HG03108 (cell line): Measurements from ENCODE around the gene CBFA2T3.
"Not testable (repeated sequence)": the region's sequence is repeated elsewhere in the genome, so short reads cannot be mapped to it uniquely, and the experiment has no call there.

ENCODE experiments used
- ATAC-seq: cut with Tn5 transposase; IDR thresholded peaks from one replicate; pipeline ENCODE4 v1.9.1; 2021; ENCODE audit warnings: moderate library complexity; ENCODE audit not compliant: unreplicated experiment

Gene CBFA2T3

DNA sequence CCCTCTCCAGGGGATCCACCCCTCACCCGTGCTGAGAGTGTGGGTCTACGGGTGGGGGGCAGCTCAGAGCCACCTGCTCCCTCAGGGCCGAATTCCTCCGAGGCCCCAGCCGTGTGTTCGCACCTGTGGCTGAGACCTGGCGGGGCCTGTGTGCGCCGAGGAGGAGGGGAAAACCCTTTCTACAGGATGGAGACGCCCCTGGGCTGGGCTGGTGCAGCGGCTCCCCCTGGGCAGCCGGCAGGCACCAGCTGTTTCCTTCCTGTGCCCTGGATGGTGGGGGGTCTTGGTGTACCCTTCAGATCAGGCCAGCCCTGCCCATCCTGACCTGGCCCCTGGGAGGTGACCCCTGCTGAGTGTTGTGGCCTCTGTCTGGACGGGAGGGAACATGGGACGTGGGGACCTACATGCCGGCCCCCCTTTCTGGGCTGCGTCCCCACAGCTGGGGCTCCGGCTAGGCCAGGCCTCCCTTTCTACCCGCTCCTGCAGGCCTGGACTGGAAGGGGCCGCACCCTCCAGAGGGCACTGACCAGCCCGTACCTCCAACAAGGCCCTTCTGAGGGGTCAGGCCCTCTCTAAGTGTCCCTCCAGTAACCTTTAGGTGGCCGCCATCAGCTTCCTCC lies 82.2 kb downstream of the CBFA2T3 start:
- ATAC-seq = no peak

DNA sequence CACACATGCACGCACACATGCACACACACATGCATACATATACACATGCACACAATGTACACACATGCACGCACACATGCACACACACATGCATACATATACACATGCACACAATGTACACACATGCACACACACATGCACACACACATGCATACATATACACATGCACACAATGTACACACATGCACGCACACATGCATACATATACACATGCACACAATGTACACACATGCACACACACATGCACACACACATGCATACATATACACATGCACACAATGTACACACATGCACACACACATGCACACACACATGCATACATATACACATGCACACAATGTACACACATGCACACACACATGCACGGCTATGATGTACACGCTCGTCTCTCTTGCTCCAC lies 82.7 kb downstream of the CBFA2T3 start:
- not testable (repeated sequence) for ATAC-seq

DNA sequence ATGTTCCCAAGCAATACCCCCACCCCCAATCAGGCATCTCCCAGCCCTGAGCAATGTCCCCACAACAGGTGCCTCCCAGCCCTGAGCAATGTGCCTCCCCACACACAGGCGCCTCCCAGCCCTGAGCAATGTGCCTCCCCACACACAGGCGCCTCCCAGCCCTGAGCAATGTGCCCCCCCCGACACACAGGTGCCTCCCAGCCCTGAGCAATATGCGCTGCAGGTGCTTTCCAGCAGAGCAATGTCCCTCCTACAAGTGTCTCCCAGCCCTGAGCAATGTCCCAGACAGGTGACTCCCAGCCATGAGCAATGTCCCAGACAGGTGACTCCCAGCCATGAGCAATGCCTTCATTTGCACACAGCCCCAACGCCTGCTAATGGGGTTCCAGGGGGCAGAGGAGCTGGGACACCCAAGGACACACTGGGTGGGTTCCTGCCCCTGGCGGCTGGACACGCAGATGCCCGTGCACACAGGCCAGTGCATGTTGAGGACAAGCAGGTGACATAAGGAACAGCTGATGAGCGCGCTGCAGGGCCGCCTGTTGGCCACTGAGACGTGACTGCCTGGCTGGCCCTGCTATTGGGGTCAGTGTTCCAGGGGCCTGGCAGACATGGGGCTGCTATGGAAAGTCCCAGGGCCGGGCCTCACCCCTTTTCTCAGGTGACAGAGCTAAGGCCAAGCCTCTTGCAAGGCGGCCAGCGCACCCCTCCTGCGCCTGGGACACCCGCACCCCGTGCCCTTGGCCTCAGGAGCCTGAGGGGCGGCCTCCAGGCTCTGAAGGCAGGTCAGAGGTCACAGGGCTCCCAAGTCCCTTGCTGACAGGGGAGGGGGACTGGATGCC lies 83.7 kb downstream of the CBFA2T3 start:
- no peak for ATAC-seq

DNA sequence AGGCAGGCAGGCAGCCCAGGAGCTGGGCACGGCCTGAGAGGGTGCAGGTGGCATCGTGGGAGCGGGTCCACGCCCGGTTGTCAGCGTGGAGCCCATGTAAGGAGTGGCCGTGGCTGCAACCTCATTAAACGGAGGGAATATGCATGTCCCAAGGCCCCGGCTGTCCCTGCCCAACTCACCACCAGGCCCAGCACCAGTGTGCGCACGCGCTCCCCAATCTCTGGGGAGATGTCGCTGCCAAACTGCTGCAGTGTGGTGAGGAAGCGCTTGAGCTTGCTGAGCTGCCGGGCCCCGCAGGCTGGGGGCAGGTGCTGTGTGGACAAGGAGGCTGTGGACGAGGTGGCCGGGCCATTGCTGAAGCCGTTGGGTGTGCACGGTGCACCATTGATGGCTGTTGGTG lies 84.9 kb downstream of the CBFA2T3 start:
- no peak for ATAC-seq

DNA sequence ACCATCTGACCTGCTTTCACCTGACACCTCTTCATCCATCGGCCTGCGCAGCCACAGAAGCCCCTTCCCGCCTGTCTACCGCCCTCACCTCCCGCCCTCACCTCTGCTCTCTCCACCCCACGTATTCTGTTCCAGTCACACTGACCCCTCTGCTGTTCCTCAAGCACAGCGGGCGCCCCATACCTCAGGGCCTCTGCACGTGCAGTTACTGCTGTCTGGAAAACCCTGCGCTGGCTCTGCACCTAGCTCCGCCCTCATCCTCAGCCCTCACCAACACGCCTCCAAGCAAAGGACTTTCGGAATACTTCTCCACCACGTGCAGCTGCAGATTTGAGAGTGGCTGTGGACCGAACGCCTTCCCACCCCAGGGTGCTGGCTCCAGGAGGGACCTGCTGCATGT lies 85.9 kb downstream of the CBFA2T3 start:
- ATAC-seq = no peak

DNA sequence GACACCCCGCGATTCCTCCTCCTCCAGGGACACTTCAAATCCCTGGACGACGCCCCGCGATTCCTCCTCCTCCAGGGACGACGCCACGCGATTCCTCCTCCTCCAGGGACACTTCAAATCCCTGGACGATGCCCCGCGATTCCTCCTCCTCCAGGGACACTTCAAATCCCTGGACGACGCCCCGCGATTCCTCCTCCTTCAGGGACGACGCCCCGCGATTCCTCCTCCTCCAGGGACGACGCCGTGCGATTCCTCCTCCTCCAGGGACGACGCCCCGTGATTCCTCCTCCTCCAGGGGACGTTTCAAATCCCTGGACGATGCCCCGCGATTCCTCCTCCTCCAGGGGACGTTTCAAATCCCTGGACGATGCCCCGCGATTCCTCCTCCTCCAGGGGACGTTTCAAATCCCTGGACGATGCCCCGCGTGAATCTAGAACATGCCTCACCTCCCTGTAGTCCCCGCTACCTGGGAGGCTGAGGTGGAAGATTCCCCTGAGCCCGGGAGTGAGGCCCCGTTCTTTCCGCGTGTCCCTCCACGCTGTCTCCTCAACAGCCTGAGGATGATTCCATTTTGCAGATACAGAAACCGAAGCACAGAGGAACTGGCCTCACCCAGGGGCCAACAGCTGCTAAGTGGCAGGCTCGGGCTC lies 87.2 kb downstream of the CBFA2T3 start:
- ATAC-seq = not testable (repeated sequence)

DNA sequence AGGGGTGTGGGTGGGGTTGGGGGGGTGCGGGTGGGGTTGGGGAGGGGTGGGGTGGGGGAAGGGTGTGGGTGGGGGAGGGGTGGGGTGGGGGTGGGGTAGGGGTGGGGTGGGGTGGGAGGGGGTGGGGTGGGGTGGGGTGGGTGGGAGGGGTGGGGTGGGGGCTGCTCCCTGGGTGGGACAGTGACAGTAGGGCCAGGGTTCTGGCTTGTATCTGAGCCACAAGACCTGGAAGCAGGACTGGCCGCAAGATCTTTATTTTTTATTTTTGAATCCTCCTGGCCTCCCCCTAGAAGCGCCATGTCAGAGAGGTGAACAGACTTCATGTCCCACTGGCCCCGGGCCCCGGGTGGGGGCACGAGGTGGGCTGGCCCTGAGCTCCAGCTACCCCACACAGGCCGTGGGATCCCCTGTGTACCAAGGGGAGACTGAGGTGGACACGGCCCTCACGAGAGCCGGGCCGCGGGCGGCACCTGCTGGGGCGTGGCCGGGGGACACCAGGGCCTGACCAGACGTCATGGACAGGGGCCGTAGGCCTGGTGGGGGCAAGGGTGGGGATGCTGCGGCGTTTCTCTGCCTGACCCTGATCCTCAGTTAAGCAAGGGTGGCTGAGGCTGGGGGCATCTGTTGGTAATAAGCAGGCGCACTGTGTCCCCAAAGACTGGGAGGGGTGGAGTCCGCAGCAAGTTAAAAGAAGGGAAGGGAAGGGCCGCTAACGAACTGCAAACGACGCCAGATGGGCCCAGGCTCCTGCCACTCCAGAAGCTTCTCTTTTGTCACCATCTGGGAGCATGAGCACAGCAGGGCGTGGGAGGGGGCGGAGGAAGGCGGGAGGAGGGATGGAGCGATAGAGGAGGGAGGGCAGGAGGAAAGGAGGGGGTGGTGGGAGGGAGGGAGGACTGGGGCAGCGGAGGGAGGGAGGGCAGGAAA lies 88.3 kb downstream of the CBFA2T3 start:
- ATAC-seq = no peak

DNA sequence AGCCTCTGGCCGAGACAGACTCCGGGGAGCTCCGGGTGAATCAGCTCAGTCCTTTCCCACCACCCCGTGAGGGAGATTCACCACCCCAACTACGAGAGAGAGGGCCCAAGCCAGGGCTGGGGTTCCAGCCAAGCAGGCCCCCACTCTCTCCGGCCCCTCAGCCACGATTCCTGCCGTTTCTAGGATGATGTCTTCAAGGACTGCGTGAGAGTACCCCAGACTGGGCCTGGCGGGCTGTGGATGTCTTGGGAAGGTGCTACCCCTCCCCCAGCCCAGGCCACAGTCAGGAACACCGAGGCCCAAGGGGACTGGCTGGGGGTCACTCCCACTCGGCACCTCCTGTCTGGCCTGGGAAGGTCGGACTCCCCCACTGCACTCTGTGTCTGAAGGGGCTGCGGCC lies 89.0 kb downstream of the CBFA2T3 start:
- ATAC-seq = no peak

DNA sequence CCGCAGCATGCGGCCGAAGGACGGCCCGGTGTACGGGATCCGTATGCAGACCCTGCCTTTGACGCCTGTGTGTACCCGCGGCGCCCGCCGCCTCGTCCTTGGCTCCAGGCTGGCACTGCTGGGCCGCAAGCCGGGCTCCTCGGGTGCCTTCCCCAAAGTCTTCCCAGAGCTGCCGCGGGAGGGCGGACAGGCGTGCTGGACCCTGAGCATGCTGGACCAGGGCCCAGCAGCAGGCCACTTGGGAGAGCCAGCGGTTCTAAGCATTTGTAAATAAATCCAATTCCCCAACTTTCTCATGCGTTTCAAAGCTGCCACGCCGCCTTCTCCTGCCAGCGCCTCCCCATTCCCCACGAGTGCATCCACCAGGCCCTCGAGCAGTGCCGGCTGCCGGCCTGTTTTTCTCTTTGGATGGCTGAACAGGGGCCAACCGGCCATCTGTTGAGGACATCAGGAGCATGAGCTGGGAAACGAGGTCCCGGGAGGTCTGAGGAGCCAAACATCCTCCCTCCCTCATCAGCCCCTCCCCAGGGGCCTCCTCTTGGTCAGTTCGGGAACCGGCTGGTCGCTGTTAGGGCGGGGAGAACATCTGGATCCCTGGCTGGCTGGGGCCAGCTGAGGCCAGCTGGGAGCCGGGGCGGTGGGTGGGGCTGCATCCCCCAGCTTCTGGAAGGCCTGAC lies 90.0 kb downstream of the CBFA2T3 start:
- ATAC-seq = no peak

DNA sequence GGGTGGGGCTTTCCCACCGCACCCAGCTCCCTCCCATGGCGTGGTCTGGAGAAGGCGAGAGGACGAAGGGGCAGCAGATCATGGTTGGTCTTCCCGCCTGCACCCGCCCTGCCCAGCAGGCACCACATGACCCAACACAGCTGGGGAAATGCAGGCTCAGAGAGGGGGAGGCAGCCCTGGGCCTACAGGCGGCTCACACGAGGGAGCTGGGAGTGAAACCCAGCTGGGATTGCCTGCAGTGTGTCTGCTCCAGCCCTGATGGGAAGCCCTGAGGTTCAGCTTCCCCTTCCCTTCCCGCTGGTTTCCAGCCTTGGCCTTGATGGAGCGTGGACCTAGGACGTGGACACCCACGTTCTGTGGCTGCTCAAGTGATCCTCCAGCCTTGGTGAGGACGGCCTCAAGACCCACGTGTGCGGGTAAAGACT lies 90.6 kb downstream of the CBFA2T3 start:
- no peak for ATAC-seq

DNA sequence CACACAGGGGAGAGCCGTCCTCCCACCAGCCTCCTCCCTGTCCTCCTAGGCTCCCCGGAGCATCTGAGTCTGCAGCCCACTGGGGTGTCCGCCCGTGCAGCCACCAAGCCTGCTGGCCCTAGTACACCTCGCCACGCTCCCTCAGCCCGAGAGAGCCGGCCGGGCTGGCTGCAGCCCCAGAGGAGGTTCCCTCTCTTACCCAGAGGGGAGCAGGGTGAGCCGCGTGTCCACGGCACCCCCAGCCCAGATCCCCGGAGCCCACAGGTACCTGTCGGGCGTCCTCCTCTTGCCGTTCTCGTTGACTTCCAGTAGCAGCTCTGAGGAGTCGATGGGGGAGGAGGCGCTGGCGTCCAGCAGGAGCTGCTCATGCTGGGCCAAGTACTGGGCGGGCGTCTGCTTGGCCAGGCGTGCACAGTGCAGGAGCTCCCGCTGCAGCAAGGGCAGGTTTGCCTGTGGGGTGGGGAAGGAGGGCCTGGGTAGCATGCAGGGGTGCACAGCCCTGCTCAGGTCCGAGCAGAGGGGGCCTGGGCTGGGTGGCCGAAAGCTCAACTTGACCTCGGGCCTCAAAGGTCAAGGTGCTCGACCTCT lies 91.2 kb downstream of the CBFA2T3 start:
- no peak for ATAC-seq

DNA sequence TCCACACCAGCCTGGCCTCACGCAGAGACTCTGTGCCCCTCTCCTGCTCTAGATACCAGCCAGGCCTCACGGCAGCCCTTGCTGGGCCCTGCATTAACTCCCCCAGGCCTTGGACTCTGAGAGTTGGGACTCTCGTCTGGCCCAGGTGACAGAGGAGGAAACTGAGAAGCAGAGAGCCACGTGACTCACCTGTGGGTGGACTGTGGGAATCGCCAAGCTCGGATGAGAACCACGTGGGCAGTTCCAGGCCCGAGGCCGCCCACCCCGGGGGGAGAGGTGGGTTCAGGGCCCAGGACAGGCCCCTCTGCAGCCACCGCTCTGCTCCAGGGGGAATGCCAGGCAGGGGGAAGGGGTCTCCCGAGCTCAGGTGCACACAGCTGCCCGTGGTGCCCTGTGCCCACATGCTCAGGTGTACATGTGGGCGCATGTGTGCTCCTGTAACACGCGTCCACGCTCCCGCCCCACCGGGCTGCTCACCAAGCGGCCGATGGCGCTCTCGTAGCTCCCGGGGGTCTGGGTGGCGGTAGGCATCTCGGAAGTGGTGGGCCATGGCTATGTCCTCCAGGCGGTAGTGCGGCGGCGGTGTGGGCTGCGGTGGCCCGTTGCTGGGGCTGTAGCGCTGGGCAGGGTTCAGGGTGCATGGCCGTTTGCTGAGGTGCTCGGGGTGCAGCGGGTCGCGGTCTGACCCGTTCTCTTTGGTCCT lies 92.3 kb downstream of the CBFA2T3 start:
- no peak for ATAC-seq

DNA sequence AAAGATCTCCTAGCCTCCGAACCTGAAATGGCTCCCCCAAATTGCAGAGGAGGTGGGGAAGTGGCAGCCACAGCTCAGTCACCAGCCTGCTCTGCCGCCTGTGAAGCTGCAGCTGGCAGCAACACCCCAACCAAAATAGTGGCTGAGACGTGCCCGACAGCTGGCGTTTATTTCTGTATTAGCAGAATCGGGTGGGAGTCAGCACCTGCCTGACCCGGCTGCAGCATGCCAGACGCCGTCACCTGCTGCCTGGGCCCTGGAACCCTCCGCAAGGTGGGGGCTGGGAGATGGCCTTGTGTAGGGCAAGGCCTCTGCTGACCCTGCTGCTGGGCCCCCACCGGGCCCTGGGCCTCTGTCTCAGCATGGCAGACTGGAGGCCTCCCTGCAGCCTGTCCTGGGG lies 93.1 kb downstream of the CBFA2T3 start:
- no peak for ATAC-seq

DNA sequence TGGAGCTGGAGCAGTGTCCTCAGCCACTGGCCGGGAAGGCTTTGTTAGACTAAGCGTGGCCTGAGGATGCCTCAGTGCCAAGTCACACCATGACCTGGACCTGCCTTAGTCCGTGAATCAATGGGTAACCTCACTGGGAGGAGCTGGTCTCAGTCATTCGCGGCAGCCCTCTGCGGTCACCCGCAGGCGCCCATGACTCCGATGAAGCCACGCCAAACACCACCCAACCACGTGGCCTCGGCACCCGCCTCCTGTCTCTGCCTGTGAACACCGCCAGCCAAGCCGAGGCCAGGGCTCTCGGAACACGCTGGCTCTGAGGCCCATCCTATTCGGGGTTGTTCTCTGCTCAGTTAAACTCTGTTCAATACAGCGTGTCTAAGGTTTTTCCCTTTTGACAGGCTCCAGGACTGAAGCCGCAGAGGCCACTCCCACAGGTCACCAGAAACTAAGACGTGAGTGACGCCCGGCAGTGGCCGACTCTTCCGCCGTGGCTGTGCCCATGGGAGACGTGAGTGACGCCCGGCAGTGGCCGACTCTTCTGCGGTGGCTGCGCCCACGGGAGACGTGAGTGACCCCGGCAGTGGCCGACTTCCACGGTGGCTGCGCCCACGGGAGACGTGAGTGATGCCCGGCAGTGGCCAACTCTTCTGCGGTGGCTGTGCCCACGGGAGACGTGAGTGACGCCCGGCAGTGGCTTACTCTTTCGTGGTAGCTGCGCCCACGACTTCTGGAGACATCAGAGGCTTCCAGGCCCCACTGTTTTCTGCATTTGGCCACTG lies 93.7 kb downstream of the CBFA2T3 start:
- ATAC-seq = no peak

DNA sequence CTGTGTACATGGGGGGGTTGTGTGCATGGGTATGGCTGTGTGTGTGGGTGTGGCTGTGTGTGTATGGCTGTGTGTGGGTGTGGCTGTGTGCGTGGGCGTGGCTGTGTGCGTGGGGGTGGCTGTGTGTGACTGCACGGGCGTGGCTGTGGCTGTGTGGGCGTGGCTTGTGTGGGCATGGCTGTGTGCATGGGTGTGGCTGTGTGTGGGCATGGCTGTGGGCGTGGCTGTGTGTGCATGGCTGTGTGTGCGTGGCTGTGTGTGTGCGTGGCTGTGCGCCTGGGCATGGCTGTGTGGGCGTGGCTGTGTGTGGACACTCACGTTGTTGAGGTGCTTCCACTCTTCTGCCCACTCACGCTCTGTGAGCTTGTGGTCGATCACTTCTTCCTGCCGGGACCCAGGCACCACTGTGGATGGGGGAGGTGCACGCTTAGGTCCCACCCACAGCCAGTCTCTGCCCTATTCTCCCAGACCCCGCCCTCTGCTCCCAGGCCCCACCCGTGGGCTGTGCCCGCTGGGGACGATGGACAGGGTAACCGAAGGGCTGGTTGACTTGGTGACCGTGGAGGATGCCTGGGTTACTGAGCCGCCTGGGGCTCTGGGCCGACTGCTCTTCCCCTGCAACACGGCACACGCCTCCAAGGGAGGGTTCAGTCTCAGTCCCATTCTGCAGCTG lies 94.5 kb downstream of the CBFA2T3 start:
- ATAC-seq = no peak

DNA sequence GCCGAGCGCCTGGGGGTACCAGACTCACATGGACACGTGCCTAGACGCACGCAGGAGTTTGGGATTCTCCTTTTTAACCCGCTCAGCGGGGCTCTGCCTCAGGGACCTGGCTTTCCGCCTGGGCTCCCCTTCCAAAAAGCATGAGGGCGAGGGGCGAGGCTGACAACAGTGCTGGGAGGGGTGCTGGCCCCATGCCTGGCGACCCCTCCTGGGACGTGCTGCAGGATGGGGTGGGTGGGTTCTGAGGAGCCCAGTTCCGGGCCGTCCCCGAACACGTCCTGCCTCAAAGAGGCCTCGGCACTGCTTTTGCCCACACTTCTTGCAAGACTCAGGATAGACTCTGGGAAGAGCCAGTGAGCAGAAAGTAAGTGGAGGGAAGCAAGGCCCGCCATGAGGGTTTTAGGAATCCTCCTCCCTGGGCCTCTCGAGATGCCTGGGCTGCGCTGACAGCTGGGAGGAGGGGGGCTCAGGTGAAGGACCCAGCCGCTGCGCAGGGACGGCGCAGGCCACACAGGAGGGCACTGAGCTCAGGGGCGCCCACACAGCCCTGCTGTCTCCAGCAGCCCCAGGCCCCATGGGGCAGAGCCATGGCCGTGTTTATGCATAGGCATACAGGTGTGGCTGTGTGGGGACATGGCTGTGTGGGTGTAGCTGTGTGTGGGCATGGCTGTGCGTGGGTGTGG lies 95.2 kb downstream of the CBFA2T3 start:
- no peak for ATAC-seq

DNA sequence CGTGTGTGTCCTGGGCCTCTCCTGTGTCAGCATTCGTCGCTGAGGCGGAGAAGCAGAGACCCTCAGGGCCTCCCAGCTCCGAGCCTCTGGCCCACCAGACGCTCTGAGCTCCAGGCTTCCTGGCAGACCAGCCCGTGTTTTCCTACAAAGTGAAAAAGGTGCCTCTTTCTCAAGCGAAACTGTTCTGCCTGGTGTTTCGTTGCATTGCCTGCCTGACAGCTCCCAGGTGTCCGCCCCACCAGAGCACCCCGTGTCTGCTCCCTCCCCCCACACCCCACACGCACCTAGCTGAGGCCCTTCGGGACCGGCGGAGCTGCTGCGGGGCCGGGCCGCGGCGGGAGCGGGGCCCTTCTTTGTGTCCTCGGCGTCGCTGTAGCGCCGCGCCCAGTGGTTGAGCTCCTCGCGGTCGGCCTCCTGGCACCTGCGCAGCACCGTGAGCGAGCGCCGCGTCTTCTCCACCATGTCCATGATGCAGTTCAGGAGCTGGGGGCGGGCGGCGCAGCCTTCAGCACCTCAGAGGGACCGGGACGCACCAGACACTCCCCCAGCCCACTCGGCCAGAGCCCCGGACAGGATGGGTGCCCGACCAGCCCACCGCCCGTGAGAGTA lies 95.9 kb downstream of the CBFA2T3 start:
- ATAC-seq = no peak
